CD4-positive, alpha-beta T cell treated with Interleukin-17A for 4 hours (primary cell): Measurements from ENCODE around the gene ASTN2.
A peak's percentile ranks its signal among the peaks of the same experiment; 100 is the strongest.

Experiments
- DNase-seq: peaks from one replicate; pipeline ENCODE4 v3.0.0-alpha.2; 2020; ENCODE audit warnings: mixed read lengths

The ASTN2 gene

GRCh38 chr9:116789081-116789480, 625.8 kb downstream of the ASTN2 start:
- DNase-seq, result no peak

GRCh38 chr9:116786737-116787136, 628.1 kb downstream of the ASTN2 start:
- no peak for DNase-seq

- DNase-seq, result no peak
Observed at GRCh38 chr9:116777116-116777515, 637.7 kb downstream of the ASTN2 start.

- DNase-seq, result no peak
Observed at GRCh38 chr9:116774421-116775180, 640.3 kb downstream of the ASTN2 start.

- DNase-seq, result no peak
Observed at GRCh38 chr9:116767219-116767618, 647.6 kb downstream of the ASTN2 start.

GRCh38 chr9:116765011-116765410, 649.8 kb downstream of the ASTN2 start:
- DNase-seq, result no peak

- DNase-seq, result no peak
Observed at GRCh38 chr9:116763770-116764169, 651.1 kb downstream of the ASTN2 start.

GRCh38 chr9:116760636-116761035, 654.2 kb downstream of the ASTN2 start:
- DNase-seq, result no peak

GRCh38 chr9:116757030-116757429, 657.8 kb downstream of the ASTN2 start:
- no peak for DNase-seq

- no peak for DNase-seq
Observed at GRCh38 chr9:116753389-116753788, 661.5 kb downstream of the ASTN2 start.

- DNase-seq, result no peak
Observed at GRCh38 chr9:116750510-116750909, 664.3 kb downstream of the ASTN2 start.

GRCh38 chr9:116749772-116750171, 665.1 kb downstream of the ASTN2 start:
- DNase-seq, result no peak

GRCh38 chr9:116749176-116749575, 665.7 kb downstream of the ASTN2 start:
- no peak for DNase-seq

GRCh38 chr9:116741742-116742141, 673.1 kb downstream of the ASTN2 start:
- no peak for DNase-seq

- no peak for DNase-seq
Observed at GRCh38 chr9:116741086-116741740, 673.6 kb downstream of the ASTN2 start.

- DNase-seq, result peak; percentile 42
Observed at GRCh38 chr9:116737152-116737546, 677.7 kb downstream of the ASTN2 start.

GRCh38 chr9:116736399-116737151, 678.3 kb downstream of the ASTN2 start:
- no peak for DNase-seq

- DNase-seq, result no peak
Observed at GRCh38 chr9:116733010-116733641, 681.7 kb downstream of the ASTN2 start.

- DNase-seq, result no peak
Observed at GRCh38 chr9:116726602-116727001, 688.3 kb downstream of the ASTN2 start.

GRCh38 chr9:116724123-116724522, 690.7 kb downstream of the ASTN2 start:
- DNase-seq, result no peak

- no peak for DNase-seq
Observed at GRCh38 chr9:116721944-116722343, 692.9 kb downstream of the ASTN2 start.

GRCh38 chr9:116721411-116721810, 693.4 kb downstream of the ASTN2 start:
- DNase-seq, result no peak

- no peak for DNase-seq
Observed at GRCh38 chr9:116720111-116720510, 694.7 kb downstream of the ASTN2 start.
